T-helper 1 cell treated with Interleukin-12 subunit alpha and Interleukin-12 subunit beta and Interleukin-4 antibody, amounts not matched to agents 30 μg/mL and 1 μg/mL, for 36 hours (primary cell): ENCODE data around the gene OSBPL1A.

Source experiments
- H3K27ac Mint-ChIP-seq: one replicate; pipeline ENCODE4 v1.8.0; 2021; ENCODE audit warnings: mild to moderate bottlenecking, mixed read lengths
- H3K27me3 Mint-ChIP-seq: one replicate; pipeline ENCODE4 v1.8.0; 2021; ENCODE audit warnings: low read depth, mixed read lengths
- H3K36me3 Mint-ChIP-seq: one replicate; pipeline ENCODE4 v1.8.0; 2021; ENCODE audit warnings: low read depth, mixed read lengths
- H3K4me1 Mint-ChIP-seq: one replicate; pipeline ENCODE4 v1.8.0; 2021; ENCODE audit warnings: low read depth, mixed read lengths
- H3K4me3 Mint-ChIP-seq: one replicate; pipeline ENCODE4 v1.8.0; 2021; ENCODE audit warnings: mild to moderate bottlenecking, moderate library complexity, mixed read lengths
- H3K9me3 Mint-ChIP-seq: one replicate; pipeline ENCODE4 v1.8.0; 2021; ENCODE audit warnings: mixed read lengths

Gene OSBPL1A

GRCh38 chr18:24195296-24196053, 202.1 kb downstream of the OSBPL1A start:
- H3K4me3 Mint-ChIP-seq, result no peak overlapping the region
- H3K27ac Mint-ChIP-seq, result no peak overlapping the region
- H3K36me3 Mint-ChIP-seq, result no peaks in the 10 kb centered on the region
- peaks cover 20% of the 10 kb centered on the region for H3K27me3 Mint-ChIP-seq
- no peaks in the 10 kb centered on the region for H3K4me1 Mint-ChIP-seq
- H3K9me3 Mint-ChIP-seq, result no peaks in the 10 kb centered on the region

DNA sequence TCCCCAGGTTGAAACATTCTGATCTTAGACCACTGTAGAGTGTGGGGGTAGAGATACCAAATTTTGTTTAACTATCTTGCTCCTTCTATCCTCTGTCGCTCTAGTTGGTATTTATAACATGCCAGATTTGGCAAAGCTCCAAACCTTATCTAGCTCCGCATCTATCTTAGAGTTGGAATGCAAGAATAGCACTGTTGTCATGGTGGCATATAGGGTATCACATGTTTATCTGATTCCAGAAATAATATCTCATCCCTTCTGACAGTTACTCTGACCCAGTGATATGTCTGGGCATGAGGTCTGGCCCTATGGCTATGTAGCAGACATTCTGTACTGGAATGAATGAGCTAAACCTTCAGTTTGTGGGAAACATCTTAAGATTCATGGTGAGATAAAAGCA, 207.0 kb downstream of the OSBPL1A start:
- Mint-ChIP-seq H3K9me3 (no peaks in the 10 kb centered on the region), H3K27ac (no peak overlapping the region), H3K36me3 (no peaks in the 10 kb centered on the region), H3K4me3 (no peak overlapping the region), H3K4me1 (no peaks in the 10 kb centered on the region), H3K27me3 (peaks cover 38% of the 10 kb centered on the region)

DNA sequence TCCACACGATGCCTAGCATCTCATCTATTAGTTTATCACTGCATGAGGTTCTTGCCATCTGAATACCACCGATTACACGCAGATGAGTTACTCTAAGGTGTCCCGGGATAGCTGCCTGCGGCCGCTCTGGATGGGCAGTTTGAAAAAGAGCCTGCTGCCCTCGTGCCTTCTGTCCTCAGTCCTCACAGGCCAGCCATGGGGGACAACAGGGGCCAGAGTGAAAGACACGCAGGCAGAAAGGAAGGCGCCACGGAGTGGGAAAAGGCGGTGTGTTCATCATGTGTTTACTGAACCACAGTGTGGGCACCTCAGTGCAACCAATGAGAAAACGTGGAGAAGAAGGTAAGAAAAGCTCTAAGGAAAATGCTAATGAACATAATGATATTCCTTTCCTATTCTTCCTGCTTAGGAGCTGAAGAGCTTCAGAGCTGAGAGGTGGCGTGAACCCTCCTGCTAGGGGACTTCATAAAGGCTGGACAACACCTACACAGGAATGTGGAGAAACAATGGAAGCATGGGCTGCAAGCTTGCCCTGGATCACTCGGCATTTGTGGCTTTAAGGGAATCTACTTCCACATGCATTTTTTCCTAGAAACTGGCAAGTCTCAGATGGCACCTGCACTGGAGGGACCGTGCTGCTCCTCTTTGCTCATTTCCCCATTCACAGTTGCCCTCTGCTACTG, 207.8 kb downstream of the OSBPL1A start:
- Mint-ChIP-seq H3K9me3 (no peaks in the 10 kb centered on the region), H3K4me1 (no peaks in the 10 kb centered on the region), H3K27me3 (peaks cover 38% of the 10 kb centered on the region), H3K4me3 (no peak overlapping the region), H3K36me3 (no peaks in the 10 kb centered on the region), H3K27ac (no peak overlapping the region)

DNA sequence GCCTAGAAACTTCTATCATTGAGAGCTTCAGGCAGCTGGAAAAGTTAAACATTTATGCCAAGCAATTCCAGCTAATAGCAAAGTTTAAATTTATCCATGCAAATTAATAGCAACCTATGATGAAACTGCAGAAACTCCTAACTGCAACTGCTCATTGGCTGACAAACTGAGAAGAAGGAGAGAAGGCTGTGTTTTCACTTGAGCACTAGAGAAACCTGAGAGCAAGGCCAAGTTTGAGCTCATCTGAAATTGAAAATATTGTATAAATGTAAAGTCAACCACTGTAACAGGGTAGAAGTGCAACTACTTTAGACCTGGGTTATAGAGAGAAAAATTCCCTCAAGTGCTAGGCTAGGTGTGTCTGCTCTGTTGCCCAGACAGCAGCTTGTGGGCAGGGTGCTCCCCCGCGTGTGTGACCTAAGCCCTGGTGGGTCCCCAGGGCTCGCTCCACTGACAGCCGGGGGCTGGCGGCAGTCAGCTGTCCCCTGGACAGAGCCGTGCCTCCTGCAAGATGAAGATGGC, 208.6 kb downstream of the OSBPL1A start:
- Mint-ChIP-seq H3K27me3 (peaks cover 38% of the 10 kb centered on the region), H3K27ac (no peak overlapping the region), H3K36me3 (no peaks in the 10 kb centered on the region), H3K9me3 (no peaks in the 10 kb centered on the region), H3K4me1 (no peaks in the 10 kb centered on the region), H3K4me3 (no peak overlapping the region)

DNA sequence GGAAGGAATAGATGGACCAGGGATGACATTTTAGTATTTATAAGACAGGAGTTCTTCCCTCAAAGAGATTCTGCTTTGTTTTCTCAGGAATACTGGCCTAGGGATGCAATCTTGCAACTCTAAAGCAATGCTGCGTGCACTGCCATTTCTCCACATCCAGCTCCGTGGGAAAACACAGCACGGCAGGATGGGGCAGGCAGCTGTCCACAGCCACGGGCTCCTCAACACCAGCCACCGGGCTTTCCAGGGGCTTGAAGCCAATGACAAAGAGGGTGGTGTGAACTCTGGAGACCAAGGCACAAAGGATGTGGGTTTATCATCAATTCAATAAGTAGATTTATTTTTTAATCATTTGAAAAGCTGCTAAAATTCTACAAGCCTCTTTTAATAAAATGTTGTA, 209.5 kb downstream of the OSBPL1A start:
- H3K27ac Mint-ChIP-seq, result no peak overlapping the region
- no peaks in the 10 kb centered on the region for H3K36me3 Mint-ChIP-seq
- H3K9me3 Mint-ChIP-seq, result no peaks in the 10 kb centered on the region
- no peaks in the 10 kb centered on the region for H3K4me1 Mint-ChIP-seq
- H3K4me3 Mint-ChIP-seq, result no peak overlapping the region
- H3K27me3 Mint-ChIP-seq, result peaks cover 33% of the 10 kb centered on the region

DNA sequence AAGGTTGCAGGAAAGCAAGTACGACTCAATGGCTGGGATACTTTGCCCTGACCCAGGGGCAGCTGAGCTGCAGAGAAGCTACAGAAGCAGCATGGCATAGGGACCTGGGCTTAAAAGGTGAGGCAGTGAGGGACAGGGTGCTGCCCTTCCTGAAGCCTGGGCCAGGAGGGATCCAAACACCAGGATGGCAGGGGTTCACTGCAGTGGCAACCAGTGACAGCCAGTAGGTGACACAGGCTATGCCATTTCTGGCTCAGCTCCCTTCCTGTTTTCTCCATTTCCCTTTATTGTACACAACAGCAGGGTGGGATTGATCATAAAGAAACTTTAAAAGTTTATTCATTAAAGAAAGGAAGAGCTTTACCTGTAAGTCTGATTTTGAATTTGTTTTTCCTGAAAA, 209.9 kb downstream of the OSBPL1A start:
- Mint-ChIP-seq H3K9me3 (no peaks in the 10 kb centered on the region), H3K27me3 (peaks cover 31% of the 10 kb centered on the region)

GRCh38 chr18:24187049-24187448, 210.6 kb downstream of the OSBPL1A start:
- H3K4me3 Mint-ChIP-seq, result no peak overlapping the region
- H3K36me3 Mint-ChIP-seq, result no peaks in the 10 kb centered on the region
- no peaks in the 10 kb centered on the region for H3K9me3 Mint-ChIP-seq
- H3K27me3 Mint-ChIP-seq, result peaks cover 25% of the 10 kb centered on the region
- no peak overlapping the region for H3K27ac Mint-ChIP-seq
- no peaks in the 10 kb centered on the region for H3K4me1 Mint-ChIP-seq

More for the DNA sequence above, 209.9 kb downstream of the OSBPL1A start:
- Mint-ChIP-seq H3K4me1 (no peaks in the 10 kb centered on the region), H3K27ac (no peak overlapping the region), H3K36me3 (no peaks in the 10 kb centered on the region), H3K4me3 (no peak overlapping the region)

DNA sequence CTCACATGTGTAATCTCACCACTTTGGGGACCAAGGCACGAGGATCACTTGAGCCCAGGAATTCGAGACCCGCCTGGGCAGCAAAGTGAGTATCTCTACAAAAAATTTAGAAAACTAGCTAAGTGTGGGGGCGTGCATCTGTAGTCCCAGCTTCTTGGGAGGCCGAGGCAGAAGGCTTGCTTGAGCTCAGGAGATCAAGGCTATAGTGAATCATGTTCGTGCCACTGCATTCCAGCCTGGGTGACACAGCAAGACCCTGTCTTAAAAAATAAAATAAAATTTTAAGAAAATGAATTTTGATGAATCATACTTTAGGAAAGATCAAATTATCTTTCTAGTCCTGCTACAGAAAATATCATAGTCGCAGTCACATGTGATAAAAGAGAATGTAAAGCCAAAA, 211.8 kb downstream of the OSBPL1A start:
- Mint-ChIP-seq H3K27ac (no peak overlapping the region), H3K9me3 (no peaks in the 10 kb centered on the region), H3K27me3 (peaks cover 22% of the 10 kb centered on the region), H3K4me3 (no peak overlapping the region), H3K36me3 (no peaks in the 10 kb centered on the region), H3K4me1 (no peaks in the 10 kb centered on the region)

DNA sequence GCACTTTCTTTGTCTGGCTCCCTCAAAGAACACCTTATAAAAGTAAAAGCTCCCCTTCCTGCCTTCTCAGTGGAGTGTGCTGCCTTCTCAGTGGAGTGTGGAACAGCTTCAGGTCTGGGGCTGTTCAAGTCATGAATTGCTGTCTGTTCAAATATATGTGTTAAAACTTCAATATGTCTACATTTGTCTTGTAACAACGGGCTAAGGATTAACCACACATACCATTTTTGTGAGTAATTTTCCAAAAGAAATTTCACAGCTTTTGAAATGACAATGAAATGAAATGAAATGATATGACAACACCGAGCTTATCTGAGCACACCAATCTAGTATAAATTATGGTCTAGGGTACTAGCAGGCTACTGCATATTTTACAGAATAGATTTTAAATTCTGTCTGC, 215.8 kb downstream of the OSBPL1A start:
- H3K9me3 Mint-ChIP-seq, result no peaks in the 10 kb centered on the region

DNA sequence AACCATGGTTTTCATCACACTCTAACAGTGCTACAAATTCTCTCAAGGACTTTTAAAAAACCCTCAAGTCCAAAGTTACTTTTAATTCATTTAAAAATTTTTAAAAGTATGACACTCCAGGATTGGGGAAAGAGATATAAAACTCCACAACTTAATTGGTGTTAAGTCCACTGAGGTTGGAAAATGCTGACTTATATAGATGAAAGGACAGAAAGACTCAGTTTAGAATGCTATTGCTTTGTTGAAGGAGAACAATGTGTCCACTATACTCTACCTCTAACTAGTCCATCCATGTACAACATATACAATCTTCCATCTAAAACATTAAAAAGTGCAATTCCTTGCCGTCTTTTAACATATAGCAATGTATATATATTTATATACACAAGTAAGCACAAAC, 217.6 kb downstream of the OSBPL1A start:
- Mint-ChIP-seq H3K27me3 (no peaks in the 10 kb centered on the region), H3K36me3 (no peaks in the 10 kb centered on the region), H3K4me3 (no peak overlapping the region), H3K9me3 (no peaks in the 10 kb centered on the region), H3K27ac (no peak overlapping the region), H3K4me1 (no peaks in the 10 kb centered on the region)

More for the DNA sequence above, 215.8 kb downstream of the OSBPL1A start:
- Mint-ChIP-seq H3K36me3 (no peaks in the 10 kb centered on the region), H3K27me3 (peaks cover 1% of the 10 kb centered on the region), H3K27ac (no peak overlapping the region), H3K4me1 (no peaks in the 10 kb centered on the region), H3K4me3 (no peak overlapping the region)

GRCh38 chr18:24177499-24178133, 220.0 kb downstream of the OSBPL1A start:
- no peak overlapping the region for H3K4me3 Mint-ChIP-seq

GRCh38 chr18:24176727-24177416, 220.8 kb downstream of the OSBPL1A start:
- no peak overlapping the region for H3K4me3 Mint-ChIP-seq
- H3K9me3 Mint-ChIP-seq, result no peaks in the 10 kb centered on the region
- H3K27me3 Mint-ChIP-seq, result no peaks in the 10 kb centered on the region

More at GRCh38 chr18:24177499-24178133, 220.0 kb downstream of the OSBPL1A start:
- Mint-ChIP-seq H3K4me1 (peaks cover 3% of the 10 kb centered on the region), H3K9me3 (no peaks in the 10 kb centered on the region), H3K27me3 (no peaks in the 10 kb centered on the region), H3K27ac (no peak overlapping the region), H3K36me3 (peaks cover 2% of the 10 kb centered on the region)

DNA sequence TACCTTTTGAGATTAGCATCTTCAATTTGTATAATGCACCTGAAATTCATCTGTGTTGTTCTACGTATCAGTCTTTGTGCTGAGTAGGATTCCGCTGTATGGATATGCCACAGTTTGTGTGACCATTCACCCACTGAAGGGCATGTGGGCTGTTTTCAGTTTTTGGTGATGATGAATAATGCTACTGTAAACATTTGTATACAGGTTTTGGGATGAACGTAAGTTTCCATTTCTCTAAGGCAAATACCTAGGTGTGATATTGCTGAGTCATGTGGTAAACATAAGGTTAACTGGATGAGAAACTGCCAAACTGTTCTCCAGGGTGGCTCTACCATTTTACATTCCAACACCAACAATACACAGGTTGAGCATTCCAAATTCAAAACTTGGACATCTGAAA, 223.6 kb downstream of the OSBPL1A start:
- no peak overlapping the region for H3K4me3 Mint-ChIP-seq
- H3K9me3 Mint-ChIP-seq, result no peaks in the 10 kb centered on the region
- H3K27me3 Mint-ChIP-seq, result no peaks in the 10 kb centered on the region
- H3K27ac Mint-ChIP-seq, result no peak overlapping the region
- peaks cover 2% of the 10 kb centered on the region for H3K36me3 Mint-ChIP-seq
- peaks cover 3% of the 10 kb centered on the region for H3K4me1 Mint-ChIP-seq

More at GRCh38 chr18:24176727-24177416, 220.8 kb downstream of the OSBPL1A start:
- Mint-ChIP-seq H3K27ac (no peak overlapping the region), H3K4me1 (peaks cover 3% of the 10 kb centered on the region), H3K36me3 (peaks cover 2% of the 10 kb centered on the region)

DNA sequence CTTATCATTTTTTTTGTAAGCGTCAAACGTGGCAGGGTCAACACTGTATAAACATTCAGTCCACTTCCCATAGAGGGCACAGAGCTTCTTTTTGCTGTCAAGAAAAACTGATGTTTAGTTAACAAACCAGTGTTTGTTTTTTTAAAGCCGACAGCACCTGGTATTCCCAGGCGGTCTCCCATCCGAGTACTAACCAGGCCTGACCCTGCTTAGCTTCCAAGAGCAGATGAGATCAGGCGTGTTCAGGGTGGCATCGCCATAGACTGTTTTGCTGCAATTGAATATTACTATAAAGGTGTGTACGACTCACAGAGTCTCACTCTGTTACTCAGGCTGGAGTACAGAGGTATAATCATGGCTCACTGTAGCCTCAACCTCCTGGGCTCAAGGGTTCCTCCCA, 227.3 kb downstream of the OSBPL1A start:
- peaks cover 3% of the 10 kb centered on the region for H3K4me1 Mint-ChIP-seq
- no peak overlapping the region for H3K4me3 Mint-ChIP-seq
- H3K9me3 Mint-ChIP-seq, result no peaks in the 10 kb centered on the region
- no peak overlapping the region for H3K27ac Mint-ChIP-seq
- peaks cover 2% of the 10 kb centered on the region for H3K36me3 Mint-ChIP-seq
- H3K27me3 Mint-ChIP-seq, result no peaks in the 10 kb centered on the region
